IPS-15b (cell line): ENCODE results near the gene PLSCR4.
"Not testable (repeated sequence)": the region's sequence is repeated elsewhere in the genome, so short reads cannot be mapped to it uniquely, and the experiment has no call there.

Experiments used
- H3K27me3 ChIP-seq: one replicate; pipeline ENCODE4 v1.6.1; 2013; ENCODE audit warnings: low read length; ENCODE audit not compliant: control insufficient read depth, insufficient read depth
- H3K36me3 ChIP-seq: one replicate; pipeline ENCODE4 v1.6.1; 2013; ENCODE audit warnings: low read length; ENCODE audit not compliant: control insufficient read depth, insufficient read depth
- H3K4me1 ChIP-seq: one replicate; pipeline ENCODE4 v1.6.1; 2013; ENCODE audit warnings: mild to moderate bottlenecking, low read length; ENCODE audit not compliant: control insufficient read depth, insufficient read depth
- H3K4me3 ChIP-seq: one replicate; pipeline ENCODE4 v1.5.1; 2013; ENCODE audit warnings: low read depth, low read length
- H3K9ac ChIP-seq: one replicate; pipeline ENCODE4 v1.6.1; 2013; ENCODE audit warnings: low read depth, mild to moderate bottlenecking, low read length
- H3K9me3 ChIP-seq: one replicate; pipeline ENCODE4 v1.6.1; 2013; ENCODE audit warnings: mild to moderate bottlenecking, low read length; ENCODE audit not compliant: control insufficient read depth, insufficient read depth

PLSCR4 gene

GRCh38 chr3:146241523-146242240 is 9.2 kb downstream of the PLSCR4 start:
- H3K4me1 ChIP-seq, result no peaks in the 10 kb centered on the region
- H3K9ac ChIP-seq, result no peak overlapping the region
- H3K36me3 ChIP-seq, result no peaks in the 10 kb centered on the region
- no peaks in the 10 kb centered on the region for H3K9me3 ChIP-seq
- H3K4me3 ChIP-seq, result no peak overlapping the region
- no peaks in the 10 kb centered on the region for H3K27me3 ChIP-seq

- H3K9me3 ChIP-seq, result no peaks in the 10 kb centered on the region
- no peaks in the 10 kb centered on the region for H3K27me3 ChIP-seq
- no peaks in the 10 kb centered on the region for H3K4me1 ChIP-seq
- no peaks in the 10 kb centered on the region for H3K36me3 ChIP-seq
- no peak overlapping the region for H3K4me3 ChIP-seq
- H3K9ac ChIP-seq, result no peak overlapping the region
Observed at GRCh38 chr3:146233487-146233886, 17.4 kb downstream of the PLSCR4 start.

- no peak overlapping the region for H3K9ac ChIP-seq
- no peaks in the 10 kb centered on the region for H3K36me3 ChIP-seq
- H3K27me3 ChIP-seq, result no peaks in the 10 kb centered on the region
- no peaks in the 10 kb centered on the region for H3K9me3 ChIP-seq
- peaks cover 2% of the 10 kb centered on the region for H3K4me1 ChIP-seq
- no peak overlapping the region for H3K4me3 ChIP-seq
Observed at GRCh38 chr3:146227486-146227885, 23.4 kb downstream of the PLSCR4 start.

GRCh38 chr3:146226881-146227280 is 24.0 kb downstream of the PLSCR4 start:
- Histone ChIP-seq H3K4me1 (peaks cover 5% of the 10 kb centered on the region), H3K9ac (no peak overlapping the region), H3K9me3 (no peaks in the 10 kb centered on the region), H3K4me3 (no peak overlapping the region), H3K27me3 (no peaks in the 10 kb centered on the region), H3K36me3 (no peaks in the 10 kb centered on the region)

GRCh38 chr3:146225458-146225857 is 25.4 kb downstream of the PLSCR4 start:
- H3K4me3 ChIP-seq, H3K9me3 ChIP-seq, H3K4me1 ChIP-seq, H3K27me3 ChIP-seq, H3K36me3 ChIP-seq, H3K9ac ChIP-seq: not testable (repeated sequence)

- H3K9me3 ChIP-seq, result no peaks in the 10 kb centered on the region
- H3K36me3 ChIP-seq, result no peaks in the 10 kb centered on the region
- H3K27me3 ChIP-seq, result no peaks in the 10 kb centered on the region
- H3K4me1 ChIP-seq, result peaks cover 5% of the 10 kb centered on the region
- H3K4me3 ChIP-seq, result no peak overlapping the region
- no peak overlapping the region for H3K9ac ChIP-seq
Observed at GRCh38 chr3:146223401-146224373, 27.2 kb downstream of the PLSCR4 start.

GRCh38 chr3:146222204-146223046 is 28.5 kb downstream of the PLSCR4 start:
- Histone ChIP-seq H3K27me3 (no peaks in the 10 kb centered on the region), H3K4me1 (peaks cover 5% of the 10 kb centered on the region), H3K9me3 (no peaks in the 10 kb centered on the region), H3K36me3 (no peaks in the 10 kb centered on the region), H3K9ac (no peak overlapping the region), H3K4me3 (no peak overlapping the region)

- Histone ChIP-seq H3K36me3 (no peaks in the 10 kb centered on the region), H3K4me1 (peaks cover 5% of the 10 kb centered on the region), H3K9ac (no peak overlapping the region)
Observed at GRCh38 chr3:146221276-146221675, 29.6 kb downstream of the PLSCR4 start.

GRCh38 chr3:146218880-146219866 is 31.7 kb downstream of the PLSCR4 start:
- H3K9ac ChIP-seq, result no peak overlapping the region
- H3K36me3 ChIP-seq, result no peaks in the 10 kb centered on the region
- no peaks in the 10 kb centered on the region for H3K9me3 ChIP-seq
- H3K27me3 ChIP-seq, result no peaks in the 10 kb centered on the region
- no peak overlapping the region for H3K4me3 ChIP-seq
- peaks cover 5% of the 10 kb centered on the region for H3K4me1 ChIP-seq

More at GRCh38 chr3:146221276-146221675, 29.6 kb downstream of the PLSCR4 start:
- Histone ChIP-seq H3K9me3 (no peaks in the 10 kb centered on the region), H3K4me3 (no peak overlapping the region), H3K27me3 (no peaks in the 10 kb centered on the region)

GRCh38 chr3:146217324-146217723 is 33.6 kb downstream of the PLSCR4 start:
- Histone ChIP-seq H3K4me1 (peaks cover 2% of the 10 kb centered on the region), H3K36me3 (no peaks in the 10 kb centered on the region), H3K9me3 (no peaks in the 10 kb centered on the region), H3K9ac (no peak overlapping the region), H3K27me3 (no peaks in the 10 kb centered on the region), H3K4me3 (no peak overlapping the region)
